Activated CD4-positive, alpha-beta T cell treated with anti-CD3 and anti-CD28 coated beads, Interleukin-2, amount 50 U/mL, for 1 hour (primary cell): ENCODE results near the gene COQ8A.
"Not testable (repeated sequence)": the region's sequence is repeated elsewhere in the genome, so short reads cannot be mapped to it uniquely, and the experiment has no call there.

ENCODE experiments used
- DNase-seq: peaks from one replicate; pipeline ENCODE4 v3.0.0-alpha.2; 2020

The COQ8A gene

GRCh38 chr1:226985839-226986463 lies 45.9 kb downstream of the COQ8A start:
- no peak for DNase-seq

- no peak for DNase-seq
Measured at GRCh38 chr1:226986496-226987178, 46.5 kb downstream of the COQ8A start.

GRCh38 chr1:226987179-226987536 lies 47.1 kb downstream of the COQ8A start:
- no peak for DNase-seq

GRCh38 chr1:226987623-226988333 lies 47.7 kb downstream of the COQ8A start:
- no peak for DNase-seq

- DNase-seq = no peak
Measured at GRCh38 chr1:226988334-226988666, 48.2 kb downstream of the COQ8A start.

- no peak for DNase-seq
Measured at GRCh38 chr1:226989085-226989920, 49.2 kb downstream of the COQ8A start.

GRCh38 chr1:226990133-226990716 lies 50.1 kb downstream of the COQ8A start:
- DNase-seq = peak; percentile 23

GRCh38 chr1:226991920-226992319 lies 51.8 kb downstream of the COQ8A start:
- DNase-seq = no peak

GRCh38 chr1:226993814-226994585 lies 53.9 kb downstream of the COQ8A start:
- no peak for DNase-seq

GRCh38 chr1:226994586-226995364 lies 54.7 kb downstream of the COQ8A start:
- DNase-seq = no peak

GRCh38 chr1:226995365-226996332 lies 55.6 kb downstream of the COQ8A start:
- no peak for DNase-seq

GRCh38 chr1:226999579-226999978 lies 59.5 kb downstream of the COQ8A start:
- DNase-seq = not testable (repeated sequence)

- DNase-seq = no peak
Measured at GRCh38 chr1:227002531-227003049, 62.5 kb downstream of the COQ8A start.

GRCh38 chr1:227003165-227003564 lies 63.1 kb downstream of the COQ8A start:
- DNase-seq = no peak

GRCh38 chr1:227004796-227005195 lies 64.7 kb downstream of the COQ8A start:
- DNase-seq = no peak

GRCh38 chr1:227006226-227006796 lies 66.2 kb downstream of the COQ8A start:
- DNase-seq = no peak

GRCh38 chr1:227009937-227010336 lies 69.8 kb downstream of the COQ8A start:
- DNase-seq = no peak

GRCh38 chr1:227010645-227011044 lies 70.6 kb downstream of the COQ8A start:
- DNase-seq = no peak

GRCh38 chr1:227016990-227017389 lies 76.9 kb downstream of the COQ8A start:
- DNase-seq = no peak

- no peak for DNase-seq
Measured at GRCh38 chr1:227032396-227032795, 92.3 kb downstream of the COQ8A start.
